Right forelimb (tissue), 1 donor: ENCODE measurements around the gene TRIM59.

ENCODE experiments used
- DNase-seq: peaks from one replicate; pipeline ENCODE4 v3.0.0-alpha.2; 2018

TRIM59 gene

GRCh38 chr3:160449636-160450598 lies at the start of gene TRIM59:
TSS of gene TRIM59 (minus strand) at chr3:160449786. CDS start at chr3:160439183, 10,603 bp downstream.
- peak; percentile 95 for DNase-seq

GRCh38 chr3:160498202-160498601 lies 48.6 kb upstream of the TRIM59 start:
- no peak for DNase-seq

- no peak for DNase-seq
Observed at GRCh38 chr3:160490166-160490565, 40.6 kb upstream of the TRIM59 start.

- no peak for DNase-seq
Observed at GRCh38 chr3:160486459-160486869, 36.9 kb upstream of the TRIM59 start.

GRCh38 chr3:160482796-160483195 lies 33.2 kb upstream of the TRIM59 start:
- no peak for DNase-seq

GRCh38 chr3:160481856-160482255 lies 32.3 kb upstream of the TRIM59 start:
- DNase-seq = no peak

GRCh38 chr3:160480931-160481330 lies 31.3 kb upstream of the TRIM59 start:
- DNase-seq = no peak

- DNase-seq = no peak
Observed at GRCh38 chr3:160479376-160479775, 29.8 kb upstream of the TRIM59 start.

- DNase-seq = no peak
Observed at GRCh38 chr3:160478338-160478737, 28.8 kb upstream of the TRIM59 start.

GRCh38 chr3:160477750-160478149 lies 28.2 kb upstream of the TRIM59 start:
- DNase-seq = no peak

GRCh38 chr3:160475884-160476283 lies 26.3 kb upstream of the TRIM59 start:
- no peak for DNase-seq

GRCh38 chr3:160475153-160475552 lies 25.6 kb upstream of the TRIM59 start:
- no peak for DNase-seq

- no peak for DNase-seq
Observed at GRCh38 chr3:160474416-160474838, 24.8 kb upstream of the TRIM59 start.

- no peak for DNase-seq
Observed at GRCh38 chr3:160473978-160474377, 24.4 kb upstream of the TRIM59 start.

GRCh38 chr3:160473221-160473620 lies 23.6 kb upstream of the TRIM59 start:
- DNase-seq = no peak

GRCh38 chr3:160472344-160472743 lies 22.8 kb upstream of the TRIM59 start:
- no peak for DNase-seq

- no peak for DNase-seq
Observed at GRCh38 chr3:160471892-160472291, 22.3 kb upstream of the TRIM59 start.

GRCh38 chr3:160470181-160470580 lies 20.6 kb upstream of the TRIM59 start:
- no peak for DNase-seq

- DNase-seq = no peak
Observed at GRCh38 chr3:160464971-160465370, 15.4 kb upstream of the TRIM59 start.

GRCh38 chr3:160464321-160464720 lies 14.7 kb upstream of the TRIM59 start:
- no peak for DNase-seq

GRCh38 chr3:160460033-160460432 lies 10.4 kb upstream of the TRIM59 start:
- no peak for DNase-seq

GRCh38 chr3:160459450-160459970 lies 9.9 kb upstream of the TRIM59 start:
- DNase-seq = no peak

- no peak for DNase-seq
Observed at GRCh38 chr3:160458151-160458550, 8.6 kb upstream of the TRIM59 start.

GRCh38 chr3:160455846-160456245 lies 6.3 kb upstream of the TRIM59 start:
- DNase-seq = no peak
